ENCODE measurements around the gene DLL4. TPM values are rescaled to one million over a fixed set of nuclear protein-coding genes. Genes with fewer than 3 reads are reported as not detected.
A peak's percentile ranks its signal among the peaks of the same experiment; 100 is the strongest.

Gene DLL4
- total RNA-seq, 1 experiment from 2014 or later = 0.11 TPM

DNA sequence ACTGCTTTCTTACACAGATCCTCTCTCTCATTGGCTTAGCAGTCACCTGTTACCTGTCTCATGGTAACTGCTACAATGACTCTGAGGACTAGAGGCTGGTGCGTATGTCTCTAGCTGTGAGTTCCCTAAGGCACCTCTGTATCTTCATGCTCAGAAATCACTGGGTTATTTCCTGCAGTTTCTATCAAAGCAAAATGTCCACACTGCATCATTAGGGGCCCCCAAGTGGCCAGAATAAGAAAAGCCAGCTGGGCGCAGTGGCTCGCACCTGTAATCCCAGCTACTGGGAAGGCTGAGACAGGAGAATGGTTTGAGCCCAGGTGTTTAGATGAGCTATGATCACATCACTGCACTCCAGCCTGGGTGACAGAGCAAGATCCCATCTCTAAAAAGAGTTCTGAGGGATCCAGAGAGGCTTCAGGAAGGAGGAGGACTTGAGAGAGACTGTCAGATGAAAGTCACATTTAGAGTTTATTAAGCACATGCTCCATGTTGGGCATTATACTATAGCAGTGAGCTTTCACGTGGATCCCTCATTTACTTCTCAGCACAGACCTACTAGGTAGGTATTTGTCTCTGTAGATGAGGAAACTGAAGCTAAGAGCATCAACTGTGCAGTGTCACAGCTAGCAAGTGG lies 37.2 kb upstream of the DLL4 start:
- Histone ChIP-seq H3K27me3 (replicated peaks; ENCODE audit: insufficient read depth, low read depth, low read length, poor library complexity) (no peaks in the 10 kb centered on the region), H3K9me3 (ENCODE audit: low read depth, low read length, poor library complexity, severe bottlenecking) (no peaks in the 10 kb centered on the region), H3K36me3 (ENCODE audit: insufficient read depth, low read length, poor library complexity, severe bottlenecking) (peaks cover 3% of the 10 kb centered on the region), H3K27ac (ENCODE audit: low read depth, low read length, poor library complexity, severe bottlenecking) (no peak overlapping the region), H3K4me1 (ENCODE audit: insufficient read depth, low read length, poor library complexity, severe bottlenecking) (peaks cover 6% of the 10 kb centered on the region), H3K4me3 (ENCODE audit: low read depth, low read length, poor library complexity, severe bottlenecking) (no peak overlapping the region)
- TF ChIP-seq, protein P1, sequence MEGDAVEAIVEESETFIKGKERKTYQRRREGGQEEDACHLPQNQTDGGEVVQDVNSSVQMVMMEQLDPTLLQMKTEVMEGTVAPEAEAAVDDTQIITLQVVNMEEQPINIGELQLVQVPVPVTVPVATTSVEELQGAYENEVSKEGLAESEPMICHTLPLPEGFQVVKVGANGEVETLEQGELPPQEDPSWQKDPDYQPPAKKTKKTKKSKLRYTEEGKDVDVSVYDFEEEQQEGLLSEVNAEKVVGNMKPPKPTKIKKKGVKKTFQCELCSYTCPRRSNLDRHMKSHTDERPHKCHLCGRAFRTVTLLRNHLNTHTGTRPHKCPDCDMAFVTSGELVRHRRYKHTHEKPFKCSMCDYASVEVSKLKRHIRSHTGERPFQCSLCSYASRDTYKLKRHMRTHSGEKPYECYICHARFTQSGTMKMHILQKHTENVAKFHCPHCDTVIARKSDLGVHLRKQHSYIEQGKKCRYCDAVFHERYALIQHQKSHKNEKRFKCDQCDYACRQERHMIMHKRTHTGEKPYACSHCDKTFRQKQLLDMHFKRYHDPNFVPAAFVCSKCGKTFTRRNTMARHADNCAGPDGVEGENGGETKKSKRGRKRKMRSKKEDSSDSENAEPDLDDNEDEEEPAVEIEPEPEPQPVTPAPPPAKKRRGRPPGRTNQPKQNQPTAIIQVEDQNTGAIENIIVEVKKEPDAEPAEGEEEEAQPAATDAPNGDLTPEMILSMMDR (conservative IDR thresholded peaks at IDR 0.05; ENCODE audit: low read depth, low read length) = peak; percentile 77
- TF ChIP-seq EZH2 (IDR thresholded peaks at IDR 0.05; ENCODE audit: borderline replicate concordance, low read depth, low read length, poor library complexity, severe bottlenecking) = no peak
- DNase-seq (ENCODE audit: low spot score) = peak; percentile 57
- no TSS peak for BruUV-seq (replicated peaks)
- CTCF ChIA-PET = interaction anchor here (0.6 to 2.7 kb wide), 10 partner anchors 8 to 336 kb away, joined by 3 to 33 read pairs (median 4); partner anchors contain the start of gene RHOV
- intact Hi-C loops (cut with micrococcal nuclease; ENCODE audit: unreplicated experiment) = loop anchor here (2.0 kb wide), 3 partner anchors 145 to 303 kb away; no protein-coding TSS in a partner anchor
- POLR2A ChIA-PET (ENCODE audit: low non-redundant PET) = no interaction called here

DNA sequence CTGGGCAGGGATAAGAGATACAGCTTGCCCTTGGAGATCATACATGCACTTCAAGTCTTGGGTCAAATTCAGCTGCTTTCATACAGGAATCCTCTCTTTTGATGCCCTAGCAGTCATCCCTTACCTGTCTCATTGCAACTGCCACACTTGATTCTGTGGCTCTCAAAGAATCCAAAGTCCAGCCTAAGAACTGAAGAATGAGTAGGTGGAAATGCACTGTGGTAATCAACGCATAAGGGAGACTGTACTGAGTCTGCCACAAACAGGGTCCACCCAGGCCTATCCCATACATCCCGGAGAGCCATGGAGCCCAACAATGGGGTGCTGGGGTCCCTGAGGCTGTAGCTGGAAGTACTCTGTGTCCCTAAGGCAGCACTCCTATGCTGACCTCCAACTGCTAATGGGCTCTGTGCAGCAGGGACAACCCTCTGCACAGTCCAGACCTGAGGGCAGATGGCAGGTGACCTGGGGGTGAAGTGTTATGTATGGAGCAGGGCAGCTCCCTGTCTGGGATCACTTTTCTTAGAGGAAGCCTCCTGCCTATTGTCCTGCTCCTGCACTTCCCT lies 36.6 kb upstream of the DLL4 start:
- peaks cover 6% of the 10 kb centered on the region for H3K4me1 ChIP-seq (ENCODE audit: insufficient read depth, low read length, poor library complexity, severe bottlenecking)
- H3K4me3 ChIP-seq (ENCODE audit: low read depth, low read length, poor library complexity, severe bottlenecking) = no peak overlapping the region
- ChIA-PET POLR2A (ENCODE audit: low non-redundant PET) (no interaction called here), CTCF (interaction anchor here (0.6 to 2.7 kb wide), 8 partner anchors 11 to 253 kb away, joined by 3 to 33 read pairs (median 5); partner anchors contain the start of gene RHOV)
- peaks cover 3% of the 10 kb centered on the region for H3K36me3 ChIP-seq (ENCODE audit: insufficient read depth, low read length, poor library complexity, severe bottlenecking)
- H3K27ac ChIP-seq (ENCODE audit: low read depth, low read length, poor library complexity, severe bottlenecking) = no peak overlapping the region
- no peak for TF ChIP-seq EZH2 (IDR thresholded peaks at IDR 0.05; ENCODE audit: borderline replicate concordance, low read depth, low read length, poor library complexity, severe bottlenecking)
- TF ChIP-seq, protein P1 (conservative IDR thresholded peaks at IDR 0.05; ENCODE audit: low read depth, low read length) = no peak
- H3K9me3 ChIP-seq (ENCODE audit: low read depth, low read length, poor library complexity, severe bottlenecking) = no peaks in the 10 kb centered on the region
- no peaks in the 10 kb centered on the region for H3K27me3 ChIP-seq (replicated peaks; ENCODE audit: insufficient read depth, low read depth, low read length, poor library complexity)
- no peak for DNase-seq (ENCODE audit: low spot score)
- BruUV-seq (replicated peaks) = no TSS peak
- intact Hi-C loops (cut with micrococcal nuclease; ENCODE audit: unreplicated experiment) = loop anchor here (2.0 kb wide), 3 partner anchors 146 to 304 kb away; no protein-coding TSS in a partner anchor

DNA sequence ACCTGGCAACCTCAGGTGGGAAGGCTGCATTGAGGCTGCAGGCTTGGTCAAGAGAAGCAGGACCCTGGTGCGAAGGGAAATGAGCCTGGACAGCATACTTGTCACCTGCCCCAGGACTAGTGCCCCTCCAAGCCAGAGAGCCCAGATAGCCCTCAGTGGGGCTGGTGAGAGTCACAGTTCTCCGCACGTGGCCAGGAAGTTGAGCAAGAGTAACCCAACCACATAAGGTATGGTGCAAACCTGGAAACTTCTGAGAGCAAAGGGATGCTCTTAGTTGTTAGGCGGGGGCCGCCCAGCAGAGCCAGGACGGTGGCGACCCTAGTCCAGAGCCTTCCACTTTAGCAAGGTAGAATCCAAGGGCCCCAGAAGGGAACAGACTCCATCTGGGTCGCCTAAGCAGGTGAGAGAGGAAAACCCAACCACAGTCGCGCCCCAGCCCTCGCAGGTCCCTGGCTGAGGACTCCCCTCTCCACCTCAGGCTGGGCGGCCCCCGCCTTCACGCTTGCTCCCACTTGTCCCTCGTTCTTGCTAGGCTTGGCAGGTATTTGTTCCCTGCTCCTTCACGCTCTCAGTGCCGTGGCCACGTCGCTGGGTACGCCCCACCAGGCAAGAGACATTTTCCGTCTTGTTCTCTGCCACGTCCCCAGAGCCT lies 36.0 kb upstream of the DLL4 start:
- TF ChIP-seq, protein P1 (conservative IDR thresholded peaks at IDR 0.05; ENCODE audit: low read depth, low read length) = no peak
- no peak for TF ChIP-seq EZH2 (IDR thresholded peaks at IDR 0.05; ENCODE audit: borderline replicate concordance, low read depth, low read length, poor library complexity, severe bottlenecking)
- H3K9me3 ChIP-seq (ENCODE audit: low read depth, low read length, poor library complexity, severe bottlenecking) = no peaks in the 10 kb centered on the region
- H3K27ac ChIP-seq (ENCODE audit: low read depth, low read length, poor library complexity, severe bottlenecking) = no peak overlapping the region
- BruUV-seq (replicated peaks) = no TSS peak
- intact Hi-C loops (cut with micrococcal nuclease; ENCODE audit: unreplicated experiment) = loop anchor here (2.0 kb wide), 3 partner anchors 146 to 304 kb away; no protein-coding TSS in a partner anchor
- POLR2A ChIA-PET (ENCODE audit: low non-redundant PET) = no interaction called here
- H3K4me3 ChIP-seq (ENCODE audit: low read depth, low read length, poor library complexity, severe bottlenecking) = no peak overlapping the region
- peaks cover 6% of the 10 kb centered on the region for H3K4me1 ChIP-seq (ENCODE audit: insufficient read depth, low read length, poor library complexity, severe bottlenecking)
- peaks cover 3% of the 10 kb centered on the region for H3K36me3 ChIP-seq (ENCODE audit: insufficient read depth, low read length, poor library complexity, severe bottlenecking)
- no peaks in the 10 kb centered on the region for H3K27me3 ChIP-seq (replicated peaks; ENCODE audit: insufficient read depth, low read depth, low read length, poor library complexity)
- CTCF ChIA-PET = interaction anchor here (1.2 to 3.0 kb wide), 5 partner anchors 18 to 304 kb away, joined by 4 to 103 read pairs (median 6); no protein-coding TSS in a partner anchor
- no peak for DNase-seq (ENCODE audit: low spot score)

Data from A673 (cell line).